ENCODE measurements around the gene LRIT3. TPM values are rescaled to one million over a fixed set of nuclear protein-coding genes. Genes with fewer than 3 reads are reported as not detected.

Gene LRIT3
- total and polyA plus RNA-seq, 2 of the 13 experiments (the other 11 are each of a cell fraction or from before 2014, with no cell fraction given): 0.03 TPM; not detected in 1

- in situ Hi-C loops (cut with HindIII; ENCODE audit: extremely low pct_ligation_motif_present, low pct_unique_long_range_greater_than_20kb): loop anchor here (25.0 kb wide), 1 partner anchor 255 kb away; the partner anchor contains the start of gene MCUB
These were observed 31.0 kb upstream of the LRIT3 start for GRCh38 chr4:109816894-109817293.

DNA sequence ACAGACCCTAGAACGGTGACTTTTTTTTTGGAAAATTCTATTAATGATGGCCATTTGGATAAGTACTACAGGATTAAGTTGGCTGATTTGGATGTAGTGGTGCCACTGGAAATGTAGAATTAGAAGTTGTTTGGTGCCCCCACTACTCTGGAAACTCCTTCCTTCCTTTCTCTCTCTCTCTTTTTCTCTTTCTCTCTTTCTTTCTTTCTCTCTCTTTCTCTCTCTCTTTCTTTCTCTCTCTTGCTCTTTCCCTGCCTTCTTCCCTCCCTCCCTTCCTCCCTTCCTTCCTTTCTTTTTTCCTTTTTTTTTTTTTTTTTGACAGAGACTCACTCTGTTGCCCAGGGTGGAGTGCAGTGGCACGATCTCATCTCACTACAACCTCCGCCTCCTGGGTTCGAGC is 29.6 kb upstream of the LRIT3 start:
- H3K4me2 ChIP-seq (ENCODE audit: low read depth, low read length): no peak overlapping the region
- H3K4me3 ChIP-seq (replicated peaks in 1 of 3; ENCODE audit: insufficient read depth in 1 of 3, low read depth in 2 of 3, low read length in 3 of 3): no peak overlapping the region
- FAIRE-seq (no peak), ATAC-seq (no peak), DNase-seq (ENCODE audit: low spot score) (no peak)
- H3K36me3 ChIP-seq (replicated peaks in 1 of 2; ENCODE audit: control insufficient read depth in 1 of 2, insufficient read depth in 2 of 2, low read length in 2 of 2): peaks cover 9 to 49% of the 10 kb centered on the region in 2 experiments; a peak in 4 of 5 replicates
- in situ Hi-C loops (cut with HindIII; ENCODE audit: extremely low pct_ligation_motif_present, low pct_unique_long_range_greater_than_20kb) (loop anchor here (25.0 kb wide), 1 partner anchor 256 kb away; the partner anchor contains the start of gene MCUB), intact Hi-C loops (cut with micrococcal nuclease; ENCODE audit: unreplicated experiment) (loop anchor here (5.0 kb wide), 4 partner anchors 71 to 386 kb away; partner anchors contain the start of genes CASP6 and SEC24B)
- POLR2A ChIA-PET: no interaction called here
- H3K9ac ChIP-seq (ENCODE audit: insufficient read depth, low read depth, low read length): no peak overlapping the region
- no peak overlapping the region for H3K27ac ChIP-seq (ENCODE audit: extremely low read length, insufficient read depth, low read length)
- H3K9me3 ChIP-seq (ENCODE audit: low read length): no peaks in the 10 kb centered on the region
- no peak overlapping the region for H2AFZ ChIP-seq (ENCODE audit: low read length)
- TF ChIP-seq SIN3B (IDR thresholded peaks at IDR 0.05; ENCODE audit: low read length): no peak
- TF ChIP-seq KLF13 (CRISPR knock-in tag; IDR thresholded peaks at IDR 0.05): no peak
- no peak for TF ChIP-seq GFI1 (CRISPR knock-in tag; IDR thresholded peaks at IDR 0.05; ENCODE audit: borderline replicate concordance)
- no peak for TF ChIP-seq SNAI1 (CRISPR knock-in tag; IDR thresholded peaks at IDR 0.05; ENCODE audit: borderline replicate concordance)
- TF ChIP-seq TAF1 (CRISPR knock-in tag; IDR thresholded peaks at IDR 0.05): no peak
- TF ChIP-seq ZNF577 (CRISPR knock-in tag; IDR thresholded peaks at IDR 0.05; ENCODE audit: borderline replicate concordance, low read depth): no peak
- TF ChIP-seq IRF9 (CRISPR knock-in tag; IDR thresholded peaks at IDR 0.05; ENCODE audit: borderline replicate concordance): no peak
- TF ChIP-seq ZNF136 (CRISPR knock-in tag; IDR thresholded peaks at IDR 0.05; ENCODE audit: low read depth): no peak
- BruUV-seq (replicated peaks): no TSS peak
- no peaks in the 10 kb centered on the region for H4K20me1 ChIP-seq (ENCODE audit: insufficient read depth, low read length)
- no peaks in the 10 kb centered on the region; a peak in 1 of 5 replicates for H3K27me3 ChIP-seq (ENCODE audit: control insufficient read depth in 1 of 2, insufficient read depth in 2 of 2, low read length in 2 of 2)
- CTCF ChIA-PET (ENCODE audit: low intra/inter-chr PET ratio, low total read pairs): no interaction called here
- peaks cover 53% of the 10 kb centered on the region for H3K4me1 ChIP-seq (ENCODE audit: insufficient read depth, low read length)
- peaks cover 31% of the 10 kb centered on the region for H3K79me2 ChIP-seq (ENCODE audit: insufficient read depth, low read length)
- 96% methylated on average over 4 of the region's 4 CpGs for WGBS (ENCODE audit: low lambda C conversion rate)

More at GRCh38 chr4:109816894-109817293, 31.0 kb upstream of the LRIT3 start:
- WGBS (ENCODE audit: low lambda C conversion rate): 41% methylated on average over 1 of the region's 1 CpG
- BruUV-seq (replicated peaks): no TSS peak
- peaks cover 31% of the 10 kb centered on the region for H3K79me2 ChIP-seq (ENCODE audit: insufficient read depth, low read length)
- no peaks in the 10 kb centered on the region for H4K20me1 ChIP-seq (ENCODE audit: insufficient read depth, low read length)
- peak overlapping the region; percentile 91 for H3K4me2 ChIP-seq (ENCODE audit: low read depth, low read length)
- intact Hi-C loops (cut with micrococcal nuclease; ENCODE audit: unreplicated experiment): loop anchor here (5.0 kb wide), 4 partner anchors 70 to 385 kb away; partner anchors contain the start of genes CASP6 and SEC24B
- H3K36me3 ChIP-seq (replicated peaks in 1 of 2; ENCODE audit: control insufficient read depth in 1 of 2, insufficient read depth in 2 of 2, low read length in 2 of 2): peaks cover 6 to 37% of the 10 kb centered on the region in 2 experiments; a peak in 4 of 5 replicates
- DNase-seq (ENCODE audit: low spot score): no peak
- CTCF ChIA-PET (ENCODE audit: low intra/inter-chr PET ratio, low total read pairs): no interaction called here
- H3K4me1 ChIP-seq (ENCODE audit: insufficient read depth, low read length): peaks cover 53% of the 10 kb centered on the region
- ATAC-seq: no peak
- no peaks in the 10 kb centered on the region for H3K9me3 ChIP-seq (ENCODE audit: low read length)
- no peak overlapping the region for H2AFZ ChIP-seq (ENCODE audit: low read length)
- H3K4me3 ChIP-seq (replicated peaks in 1 of 3; ENCODE audit: insufficient read depth in 1 of 3, low read depth in 2 of 3, low read length in 3 of 3): peak overlapping the region; percentile 77 to 95 (median 84)
- peak overlapping the region; percentile 91 for H3K27ac ChIP-seq (ENCODE audit: extremely low read length, insufficient read depth, low read length)
- POLR2A ChIA-PET: interaction anchor here (1.2 to 1.5 kb wide), 2 partner anchors 15 to 383 kb away, joined by 3 to 7 read pairs; partner anchors contain the start of genes CFI and SEC24B
- no peak for FAIRE-seq
- peak overlapping the region; percentile 92 for H3K9ac ChIP-seq (ENCODE audit: insufficient read depth, low read depth, low read length)
- H3K27me3 ChIP-seq (ENCODE audit: control insufficient read depth in 1 of 2, insufficient read depth in 2 of 2, low read length in 2 of 2): no peaks in the 10 kb centered on the region; a peak in 1 of 5 replicates
- TF ChIP-seq SOX13 (IDR thresholded peaks at IDR 0.05): no peak
- TF ChIP-seq SOX13 (CRISPR knock-in tag; conservative IDR thresholded peaks at IDR 0.05 in 1 of 2, IDR thresholded peaks at IDR 0.05 in 1 of 2): peak in 1 of 2 experiments; percentile 15; a peak in 1 of 4 replicates
- TF ChIP-seq ZNF276 (CRISPR knock-in tag; IDR thresholded peaks at IDR 0.05; ENCODE audit: low read depth): no peak
- no peak for TF ChIP-seq ZBTB38 (CRISPR knock-in tag; IDR thresholded peaks at IDR 0.05)

Measured in HepG2 (cell line).